Activated CD8-positive, alpha-beta memory T cell treated with anti-CD3 and anti-CD28 coated beads, Interleukin-2, amount 50 U/mL, for 1 hour (primary cell): ENCODE data around the gene BACE1.
"Not testable (repeated sequence)": the region's sequence is repeated elsewhere in the genome, so short reads cannot be mapped to it uniquely, and the experiment has no call there.

Experiments used
- DNase-seq: peaks from one replicate; pipeline ENCODE4 v3.0.0-alpha.2; 2020; ENCODE audit errors: extremely low read depth

The BACE1 gene

GRCh38 chr11:117278347-117278746, 37.7 kb downstream of the BACE1 start:
- DNase-seq: no peak

- no peak for DNase-seq
These were observed 42.3 kb downstream of the BACE1 start for GRCh38 chr11:117273550-117274289.

GRCh38 chr11:117272175-117272574, 43.9 kb downstream of the BACE1 start:
- DNase-seq: not testable (repeated sequence)

GRCh38 chr11:117271208-117271607, 44.8 kb downstream of the BACE1 start:
- no peak for DNase-seq

- DNase-seq: no peak
These were observed 46.2 kb downstream of the BACE1 start for GRCh38 chr11:117269856-117270255.

- DNase-seq: no peak
These were observed 50.3 kb downstream of the BACE1 start for GRCh38 chr11:117265745-117266144.

- DNase-seq: not testable (repeated sequence)
These were observed 51.3 kb downstream of the BACE1 start for GRCh38 chr11:117264624-117265323.

GRCh38 chr11:117259417-117259816, 56.6 kb downstream of the BACE1 start:
- no peak for DNase-seq

GRCh38 chr11:117258576-117258975, 57.5 kb downstream of the BACE1 start:
- no peak for DNase-seq

- no peak for DNase-seq
These were observed 59.5 kb downstream of the BACE1 start for GRCh38 chr11:117256573-117256972.

- DNase-seq: no peak
These were observed 60.1 kb downstream of the BACE1 start for GRCh38 chr11:117255966-117256365.

- DNase-seq: no peak
These were observed 64.5 kb downstream of the BACE1 start for GRCh38 chr11:117251506-117251905.

GRCh38 chr11:117249571-117249970, 66.5 kb downstream of the BACE1 start:
- no peak for DNase-seq

GRCh38 chr11:117248341-117248740, 67.7 kb downstream of the BACE1 start:
- no peak for DNase-seq

- no peak for DNase-seq
These were observed 76.8 kb downstream of the BACE1 start for GRCh38 chr11:117239295-117239694.

- no peak for DNase-seq
These were observed 77.8 kb downstream of the BACE1 start for GRCh38 chr11:117238221-117238620.
